ENCODE data around the gene ZNF24. TPM values are rescaled to one million over a fixed set of nuclear protein-coding genes. Genes with fewer than 3 reads are reported as not detected.

Gene ZNF24
- total and polyA plus RNA-seq, 2 of the 4 experiments (the other 2 are of a cell fraction), result 7.6 to 20.8 TPM

GRCh38 chr18:35355140-35355618 lies 11.0 kb upstream of the ZNF24 start:
- no peak overlapping the region for H2AK9ac ChIP-seq (replicated peaks; ENCODE audit: low read depth, low read length, poor library complexity)
- H2AK5ac ChIP-seq (ENCODE audit: low read depth, low read length), result no peak overlapping the region
- no peak overlapping the region for H3K23ac ChIP-seq (ENCODE audit: low read depth, low read length)
- no peaks in the 10 kb centered on the region for H3K27me3 ChIP-seq (ENCODE audit: control insufficient read depth, insufficient read depth, low read length)
- peak overlapping the region; percentile 27; the same call in 1 of the 2 replicates for H3K4me2 ChIP-seq (ENCODE audit: low read depth, low read length)
- peak overlapping the region; percentile 40; the same call in 1 of the 2 replicates for H3K56ac ChIP-seq (ENCODE audit: extremely low read depth, insufficient read depth, low read length)
- peak overlapping the region; percentile 3 for H2AFZ ChIP-seq (replicated peaks; ENCODE audit: low read length, poor library complexity)
- no peak overlapping the region for H3K14ac ChIP-seq (replicated peaks; ENCODE audit: low read depth, low read length)
- no peak overlapping the region for H3K27ac ChIP-seq (ENCODE audit: insufficient read depth, low read length)
- H3K4ac ChIP-seq (ENCODE audit: low read depth, low read length), result no peak overlapping the region
- intact Hi-C loops (cut with micrococcal nuclease), result loop anchor here (1.0 to 2.0 kb wide), 2 partner anchors 124 to 348 kb away; no protein-coding TSS in a partner anchor
- no peak overlapping the region for H2BK15ac ChIP-seq (ENCODE audit: low read depth, low read length)
- CTCF ChIA-PET, result interaction anchor here (0.6 to 1.2 kb wide), 7 partner anchors 10 to 571 kb away, joined by 3 to 11 read pairs (median 4); partner anchors contain the start of gene ZNF24
- H3K9ac ChIP-seq (ENCODE audit: low read depth, low read length), result no peak overlapping the region
- H4K8ac ChIP-seq (ENCODE audit: low read depth in 2 of 2, low read length in 2 of 2), result peak overlapping the region in 1 of 2 experiments; percentile 86; a peak in 2 of 4 replicates
- WGBS, 2 experiments (ENCODE audit: extremely low coverage in 2 of 2, insufficient read length in 1 of 2), result 0% methylated on average over 1 of the region's 4 CpGs; no CpG with 5 or more reads in 1 of the 2 experiments
- DNase-seq (peak; percentile 83), ATAC-seq (ENCODE audit: low read depth) (peak; percentile 100)
- no peaks in the 10 kb centered on the region for H3K9me1 ChIP-seq (ENCODE audit: insufficient read depth, low read length)
- H3K9me3 ChIP-seq (ENCODE audit: control insufficient read depth, insufficient read depth, low read length), result peaks cover 6% of the 10 kb centered on the region
- H2BK5ac ChIP-seq (ENCODE audit: low read depth, low read length, poor library complexity, severe bottlenecking), result no peak overlapping the region
- POLR2A ChIA-PET (ENCODE audit: unreplicated experiment), result interaction anchor here (0.5 kb wide), 1 partner anchor 115 kb away, joined by 3 read pairs; the partner anchor contains the start of gene ZNF397
- BruUV-seq (replicated peaks), result no TSS peak
- no peaks in the 10 kb centered on the region for H3K79me1 ChIP-seq (ENCODE audit: low read depth in 1 of 2, low read length in 2 of 2)
- H3K18ac ChIP-seq (ENCODE audit: low read depth, low read length), result no peak overlapping the region
- no peak overlapping the region for H2BK20ac ChIP-seq (ENCODE audit: low read depth, low read length)
- peak overlapping the region; percentile 17 for H4K5ac ChIP-seq (ENCODE audit: low read depth, low read length)
- no peaks in the 10 kb centered on the region for H4K20me1 ChIP-seq (ENCODE audit: insufficient read depth, low read length)
- H3K36me3 ChIP-seq (ENCODE audit: control insufficient read depth, insufficient read depth, low read length), result no peaks in the 10 kb centered on the region
- no peak overlapping the region for H4K91ac ChIP-seq (ENCODE audit: insufficient read depth, low read depth, low read length)
- peak overlapping the region; percentile 6; the same call in 1 of the 2 replicates for H3K4me3 ChIP-seq (ENCODE audit: insufficient read depth, low read depth, low read length)
- dilution Hi-C loops (cut with HindIII; ENCODE audit: low sequenced_read_pairs, unreplicated experiment), result no loop called here
- no peaks in the 10 kb centered on the region for H3K4me1 ChIP-seq (ENCODE audit: control insufficient read depth, insufficient read depth, low read length)
- H2BK120ac ChIP-seq (ENCODE audit: low read depth, low read length), result no peak overlapping the region; the same call in 1 of the 2 replicates
- in situ Hi-C loops (cut with MboI; ENCODE audit: low sequenced_read_pairs), result no loop called here
- TF ChIP-seq USF2 (IDR thresholded peaks at IDR 0.05; ENCODE audit: low read depth, low read length), result no peak
- TF ChIP-seq CTCF (conservative IDR thresholded peaks at IDR 0.05; ENCODE audit: low read depth, low read length), result peak; percentile 78
- no peak for TF ChIP-seq POLR2A (IDR thresholded peaks at IDR 0.05; ENCODE audit: low read depth, low read length)
- no peak for TF ChIP-seq MAZ (IDR thresholded peaks at IDR 0.05; ENCODE audit: borderline replicate concordance, low read depth, low read length)
- TF ChIP-seq FOS (IDR thresholded peaks at IDR 0.05; ENCODE audit: low read depth, low read length), result no peak
- no peak for TF ChIP-seq MXI1 (IDR thresholded peaks at IDR 0.05; ENCODE audit: borderline replicate concordance, low read depth, low read length)
- no peak for TF ChIP-seq NFE2L2 (IDR thresholded peaks at IDR 0.05; ENCODE audit: low read depth, low read length)
- TF ChIP-seq RAD21 (IDR thresholded peaks at IDR 0.05; ENCODE audit: low read length), result peak; percentile 71
- TF ChIP-seq SMC3 (IDR thresholded peaks at IDR 0.05; ENCODE audit: low read depth, low read length), result peak; percentile 85
- TF ChIP-seq CEBPB (IDR thresholded peaks at IDR 0.05; ENCODE audit: low read depth, low read length), result no peak
- TF ChIP-seq RCOR1 (IDR thresholded peaks at IDR 0.05; ENCODE audit: insufficient replicate concordance, low read length), result no peak
- no peak for TF ChIP-seq RFX5 (IDR thresholded peaks at IDR 0.05; ENCODE audit: low read depth, low read length)
- TF ChIP-seq MAFK (IDR thresholded peaks at IDR 0.05; ENCODE audit: low read depth, low read length), result 0 out of 2 replicates have a peak, but pooled peaks have one; percentile 4
- TF ChIP-seq BHLHE40 (IDR thresholded peaks at IDR 0.05; ENCODE audit: low read depth, low read length), result no peak
- no peak for TF ChIP-seq CHD1 (IDR thresholded peaks at IDR 0.05; ENCODE audit: low read depth, low read length)
